NCI-H69 (cell line): ENCODE results near the gene KRTAP6-2.

ENCODE experiments used
- DNase-seq: peaks from one replicate; lab custom pipeline; 2025; lab: John Stamatoyannopoulos, UW

KRTAP6-2 gene

GRCh38 chr21:30567617-30568016, 31.1 kb downstream of the KRTAP6-2 start:
- DNase-seq: no peak

DNA sequence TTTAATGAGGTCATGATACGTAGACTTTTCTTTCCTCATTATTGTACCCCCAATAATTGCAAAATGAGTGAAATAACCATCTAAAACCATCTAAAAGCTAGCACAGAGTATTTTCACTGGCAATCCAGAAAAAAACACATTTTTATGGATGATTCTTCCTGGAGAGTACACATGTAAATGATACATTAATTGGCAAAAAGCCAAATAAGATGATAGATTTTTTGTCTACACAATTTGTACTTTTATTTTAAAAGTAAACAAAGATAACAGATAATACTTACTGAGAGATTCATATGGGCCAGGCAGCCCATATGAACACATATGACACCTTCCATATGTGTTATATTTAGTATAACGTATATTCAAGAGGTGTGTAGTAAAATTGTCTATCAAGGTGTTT, 35.1 kb downstream of the KRTAP6-2 start:
- DNase-seq: no peak

GRCh38 chr21:30563072-30563471, 35.6 kb downstream of the KRTAP6-2 start:
- no peak for DNase-seq

GRCh38 chr21:30561957-30562356, 36.7 kb downstream of the KRTAP6-2 start:
- DNase-seq: no peak

GRCh38 chr21:30561264-30561895, 37.3 kb downstream of the KRTAP6-2 start, which contains the start of gene KRTAP19-7:
Gene KRTAP19-7, minus strand, starts transcription at chr21:30561314. Its CDS starts 25 bp downstream, at chr21:30561289.
- DNase-seq: no peak

DNA sequence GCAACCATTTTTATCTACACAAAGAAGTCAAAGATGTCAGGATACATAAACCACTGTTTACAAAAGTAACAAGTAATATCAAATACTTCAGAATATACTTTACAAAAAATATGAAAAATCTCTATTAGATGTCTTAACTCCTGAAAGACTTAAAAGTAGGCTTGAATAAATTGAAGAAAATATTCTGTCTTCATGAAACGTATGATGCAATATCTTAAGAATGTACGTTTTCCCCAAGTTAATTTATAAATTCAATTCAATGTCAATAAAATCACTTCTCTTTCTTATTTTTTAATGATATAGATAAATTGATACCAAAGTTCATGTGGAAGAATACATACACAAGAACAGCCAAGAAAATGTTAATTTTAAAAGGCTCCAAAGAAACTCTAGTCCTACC, 43.6 kb downstream of the KRTAP6-2 start:
- DNase-seq: no peak

- no peak for DNase-seq
Observed at GRCh38 chr21:30552782-30553181, 45.9 kb downstream of the KRTAP6-2 start.
